Ovary (tissue), 10 donors: ENCODE data around the gene FSHB. TPM values are rescaled to one million over a fixed set of nuclear protein-coding genes. Genes with fewer than 3 reads are reported as not detected.

ENCODE experiments used
- DNase-seq, 5 donors: peaks; one replicate each; pipeline ENCODE4 v3.0.0-alpha.2; 2019 to 2020
- H3K27ac ChIP-seq, 2 donors: fragments of 200-600 bp; one replicate each; pipeline versions ENCODE4 v1.5.1 to v1.8.0; 2019 to 2022
- H3K27me3 ChIP-seq: fragments of 200-600 bp; one replicate; pipeline ENCODE4 v1.8.0; 2022
- H3K36me3 ChIP-seq: fragments of 200-600 bp; sonication (generic); one replicate; pipeline ENCODE4 v1.5.1; 2019
- H3K4me1 ChIP-seq: one replicate; pipeline ENCODE4 v1.8.1; 2013; ENCODE audit warnings: mild to moderate bottlenecking, moderate library complexity; ENCODE audit not compliant: insufficient read depth
- H3K4me3 ChIP-seq: fragments of 200-600 bp; sonication (generic); one replicate; pipeline ENCODE4 v1.5.1; 2017
- H3K9me3 ChIP-seq, 2 donors: fragments of 200-600 bp in 1 of 2; sonication (generic) in 1 of 2; one replicate each; pipeline versions ENCODE4 v1.5.1 to v1.8.1; 2013 to 2019; ENCODE audit warnings: mild to moderate bottlenecking in 1 of 2, moderate library complexity in 1 of 2
- EP300 ChIP-seq: sonication (generic); formaldehyde crosslinking; IDR thresholded peaks from one replicate; pipeline ENCODE4 v1.6.1; 2017; ENCODE audit warnings: antibody characterized with exemption
- POLR2A ChIP-seq: fragments of 450-650 bp; IDR thresholded peaks from one replicate; pipeline ENCODE4 v1.6.1; 2017; ENCODE audit warnings: antibody characterized with exemption, mild to moderate bottlenecking, moderate library complexity
- WGBS, 3 donors: extraction: QIAGEN DNeasy Blood & Tissue Kit in 1 of 3; methylation state at CpG; one replicate each; pipeline versions ENCODE4 v1.1.5 to v1.1.7; 2013 to 2017; 5-methylcytosine and 5-hydroxymethylcytosine counted together
- intact Hi-C, 4 donors: fragments of 100-400 bp; cut with DNase I; formaldehyde crosslinking; loops; one replicate each; pipeline versions ENCODE4 v1.11.0 to v1.15.1; 2022 to 2023
- long read RNA-seq, 3 donors: library from polyadenylated mRNA in 2 of 3; unstranded in 2 of 3; transcript quantifications; one replicate each; pipeline ENCODE4 v2.0.0 and lab custom pipeline, GENCODE V29; 2021 to 2026
- polyA plus RNA-seq, 2 donors: library from polyadenylated mRNA; stranded (reverse); fragments of 200-250 nt in 1 of 2; fragments of 350-450 nt in 1 of 2; fragmentation: Illumina TruSeq in 1 of 2; extraction: RNeasy Lipid Tissue Mini Kit (QIAGEN cat#74804) in 1 of 2; gene quantifications; one replicate each; pipeline ENCODE4 v1.2.3, GENCODE V29; 2013 to 2014
- total RNA-seq, 7 donors: library from RNA; depleted of rRNA in 2 of 7; stranded (reverse); fragments of >200 nt in 2 of 7; fragmentation: NEBNext Ultra II Directional in 3 of 7; extraction: Animal tissue kit (Norgen Biotek cat#: 25700) in 3 of 7; gene quantifications; one replicate each; pipeline versions ENCODE4 v1.1.0 to v1.2.4, GENCODE V29; 2016 to 2023
- TF ChIP-seq, protein P1 (sequence below), 3 donors: fragments of 450-650 bp in 2 of 3; fragments of 200-600 bp in 1 of 3; IDR thresholded peaks; one replicate each; pipeline versions ENCODE4 v1.5.1 to v1.8.0; 2016 to 2022; ENCODE audit warnings: antibody characterized with exemption in 3 of 3, mild to moderate bottlenecking in 1 of 3
- donor health status: DM: no; HTN: no; CAD: no; lungs with moderate emphysema.
- donor health status: DM: no; HTN: no; CAD: no.
- donor health status: Bipolar disorder and iron deficiency.
- donor health status: DM: yes; HTN: yes; CAD: no.
- donor health status: DM: no; HTN: no; CAD: no.
- donor health status: DM: yes; HTN: yes; CAD: no.

FSHB gene
- total RNA-seq = not detected
- not detected for polyA plus RNA-seq
- long read RNA-seq, donor 1 = 0 reads
- long read RNA-seq, donor 2 = 0 reads
- long read RNA-seq, donor 3, partial matches to known transcripts = 0 of 1 reads
- long read RNA-seq, donor 3, other reads (novel, unspliced or antisense) = 1 of 1 reads

DNA sequence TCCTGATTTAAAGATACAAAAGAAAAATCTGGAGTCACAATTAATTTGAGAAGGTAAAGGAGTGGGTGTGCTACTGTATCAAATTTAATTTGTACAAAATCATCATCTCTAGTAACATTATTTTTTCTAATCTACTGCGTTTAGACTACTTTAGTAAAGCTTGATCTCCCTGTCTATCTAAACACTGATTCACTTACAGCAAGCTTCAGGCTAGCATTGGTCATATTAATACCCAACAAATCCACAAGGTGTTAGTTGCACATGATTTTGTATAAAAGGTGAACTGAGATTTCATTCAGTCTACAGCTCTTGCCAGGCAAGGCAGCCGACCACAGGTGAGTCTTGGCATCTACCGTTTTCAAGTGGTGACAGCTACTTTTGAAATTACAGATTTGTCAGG is at the start of gene FSHB:
FSHB (plus strand) TSS at position 301 of the 400 bp plus-strand sequence. CDS start 889 bp downstream, outside the sequence.
- no peaks in the 10 kb centered on the region for H3K27me3 ChIP-seq
- H3K4me1 ChIP-seq = no peaks in the 10 kb centered on the region
- H3K36me3 ChIP-seq = no peaks in the 10 kb centered on the region
- 73 to 76% (median 74%) methylated on average over 3 of the region's 3 CpGs for WGBS, 3 donors
- no peak within 1 kb of the TSS for H3K27ac ChIP-seq
- TF ChIP-seq EP300 (no peak), POLR2A (no peak)
- TF ChIP-seq, protein P1, sequence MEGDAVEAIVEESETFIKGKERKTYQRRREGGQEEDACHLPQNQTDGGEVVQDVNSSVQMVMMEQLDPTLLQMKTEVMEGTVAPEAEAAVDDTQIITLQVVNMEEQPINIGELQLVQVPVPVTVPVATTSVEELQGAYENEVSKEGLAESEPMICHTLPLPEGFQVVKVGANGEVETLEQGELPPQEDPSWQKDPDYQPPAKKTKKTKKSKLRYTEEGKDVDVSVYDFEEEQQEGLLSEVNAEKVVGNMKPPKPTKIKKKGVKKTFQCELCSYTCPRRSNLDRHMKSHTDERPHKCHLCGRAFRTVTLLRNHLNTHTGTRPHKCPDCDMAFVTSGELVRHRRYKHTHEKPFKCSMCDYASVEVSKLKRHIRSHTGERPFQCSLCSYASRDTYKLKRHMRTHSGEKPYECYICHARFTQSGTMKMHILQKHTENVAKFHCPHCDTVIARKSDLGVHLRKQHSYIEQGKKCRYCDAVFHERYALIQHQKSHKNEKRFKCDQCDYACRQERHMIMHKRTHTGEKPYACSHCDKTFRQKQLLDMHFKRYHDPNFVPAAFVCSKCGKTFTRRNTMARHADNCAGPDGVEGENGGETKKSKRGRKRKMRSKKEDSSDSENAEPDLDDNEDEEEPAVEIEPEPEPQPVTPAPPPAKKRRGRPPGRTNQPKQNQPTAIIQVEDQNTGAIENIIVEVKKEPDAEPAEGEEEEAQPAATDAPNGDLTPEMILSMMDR (IDR thresholded peaks at IDR 0.05) = no peak
- no peaks in the 10 kb centered on the region for H3K9me3 ChIP-seq
- no peak within 1 kb of the TSS for H3K4me3 ChIP-seq
- DNase-seq = no peak
- intact Hi-C loops = no loop called here

DNA sequence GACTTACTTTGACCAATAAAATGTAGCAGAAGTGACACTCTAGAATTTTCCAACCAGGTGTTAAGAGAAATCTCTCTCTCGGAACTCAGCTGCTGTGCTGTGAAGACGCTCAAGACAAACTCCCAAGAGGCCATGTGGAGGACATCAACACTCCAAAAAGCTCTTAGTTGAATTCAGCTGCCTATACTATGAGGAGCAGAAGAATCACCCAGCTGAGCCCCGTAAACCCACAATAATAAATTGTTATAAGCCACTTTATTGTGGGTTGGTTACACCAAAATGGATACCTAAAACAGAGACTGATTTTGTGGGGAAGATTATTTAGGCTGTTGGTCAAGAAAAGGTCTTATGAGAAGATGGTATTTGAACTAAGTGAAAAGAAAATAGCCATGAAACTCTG is 44.1 kb upstream of the FSHB start:
- intact Hi-C loops = no loop called here
- no peaks in the 10 kb centered on the region for H3K27me3 ChIP-seq

DNA sequence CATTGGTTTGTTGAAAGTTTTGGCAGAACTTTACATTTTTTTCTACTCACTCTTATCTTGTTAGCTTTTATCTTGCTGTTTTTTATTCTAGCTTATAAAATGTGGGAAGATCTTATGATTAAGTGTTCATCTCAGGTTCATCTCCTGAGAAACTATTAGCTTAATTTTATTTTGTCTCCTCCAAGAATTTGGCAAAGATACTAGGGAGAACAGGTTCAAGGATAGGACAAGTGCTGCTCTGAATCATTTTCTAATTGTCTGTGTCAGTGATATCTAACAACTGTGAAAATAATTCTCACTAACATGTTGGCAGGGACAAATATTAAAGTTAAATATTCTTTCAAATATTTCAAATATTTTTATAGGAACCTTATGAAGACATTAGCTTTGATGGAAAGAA is 38.2 kb upstream of the FSHB start:
- Histone ChIP-seq H3K4me1 (peaks cover 1% of the 10 kb centered on the region), H3K4me3 (no peak overlapping the region), H3K36me3 (no peaks in the 10 kb centered on the region), H3K9me3 (no peaks in the 10 kb centered on the region), H3K27me3 (no peaks in the 10 kb centered on the region), H3K27ac (no peak overlapping the region)
- TF ChIP-seq EP300 = no peak
- TF ChIP-seq, protein P1 (IDR thresholded peaks at IDR 0.05) = no peak
- TF ChIP-seq POLR2A = no peak
- intact Hi-C loops = no loop called here
- no peak for DNase-seq

More for the DNA sequence above, 44.1 kb upstream of the FSHB start:
- Histone ChIP-seq H3K27ac (no peak overlapping the region), H3K4me3 (no peak overlapping the region), H3K9me3 (no peaks in the 10 kb centered on the region), H3K36me3 (no peaks in the 10 kb centered on the region), H3K4me1 (no peaks in the 10 kb centered on the region)
- 73 to 93% (median 90%) methylated on average over 3 of the region's 3 CpGs for WGBS, 3 donors
- TF ChIP-seq POLR2A (no peak), EP300 (no peak)
- TF ChIP-seq, protein P1 (IDR thresholded peaks at IDR 0.05) = no peak
- DNase-seq = no peak

DNA sequence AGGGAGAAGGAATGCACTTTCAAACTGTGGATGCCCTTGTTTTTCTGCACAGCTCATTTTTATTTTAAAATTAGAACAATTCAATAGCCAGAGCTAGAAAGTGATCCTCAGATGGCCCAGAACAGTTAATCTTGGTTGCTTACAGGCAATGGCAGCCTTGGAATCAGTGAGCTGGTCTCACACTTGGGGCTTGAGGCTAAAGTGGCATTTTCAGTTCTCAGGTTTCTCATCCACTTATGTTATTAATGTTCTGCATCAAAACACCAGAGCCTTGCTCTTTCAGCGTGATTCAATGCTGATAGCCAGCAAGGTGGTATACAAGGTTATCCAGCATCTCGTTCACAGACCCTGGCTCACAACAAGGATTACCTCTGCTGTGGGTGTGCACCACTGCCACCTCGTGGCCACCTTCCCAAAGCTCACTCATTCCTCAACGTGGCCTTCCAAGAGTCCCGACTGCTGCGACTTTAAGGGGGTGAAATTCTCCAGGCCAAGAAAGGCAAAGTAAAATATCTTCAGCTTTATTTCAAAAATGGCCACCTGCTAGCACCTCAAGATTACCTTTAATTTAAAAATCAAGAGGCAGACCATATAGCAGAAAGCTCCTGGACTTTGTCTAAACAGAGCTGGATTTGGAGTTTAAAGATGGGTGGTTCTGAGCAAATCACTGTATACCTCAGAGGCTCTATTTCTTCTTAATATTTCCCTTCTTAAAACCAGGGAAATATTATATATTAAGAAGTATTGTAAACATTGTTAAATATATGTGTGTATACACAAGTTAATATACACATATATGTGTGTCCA is 34.2 kb upstream of the FSHB start:
- Histone ChIP-seq H3K4me3 (no peak overlapping the region), H3K9me3 (no peaks in the 10 kb centered on the region), H3K36me3 (no peaks in the 10 kb centered on the region), H3K27ac (no peak overlapping the region), H3K27me3 (no peaks in the 10 kb centered on the region), H3K4me1 (peaks cover 1% of the 10 kb centered on the region)
- TF ChIP-seq EP300 = no peak
- TF ChIP-seq, protein P1 (IDR thresholded peaks at IDR 0.05) = no peak
- TF ChIP-seq POLR2A = no peak
- WGBS, 3 donors = 14 to 19% (median 16%) methylated on average over 6 of the region's 6 CpGs
- peak; percentile 16 to 69 (median 35) for DNase-seq
- intact Hi-C loops = no loop called here
